DOHH2 (cell line): ENCODE measurements around the gene PEAK1.

Experiments
- EZH2phosphoT487 ChIP-seq: fragments of 200-600 bp; sonication (generic); IDR thresholded peaks from 2 replicates; pipeline ENCODE4 v1.6.1; 2017; ENCODE audit warnings: borderline replicate concordance, mild to moderate bottlenecking, antibody characterized with exemption, low read length, moderate library complexity, mixed read lengths
- TF ChIP-seq, protein P1 (sequence below): fragments of 200-600 bp; sonication (generic); IDR thresholded peaks from one replicate; pipeline ENCODE4 v1.5.1; 2014; ENCODE audit warnings: antibody characterized with exemption, mild to moderate bottlenecking, low read depth, low read length; ENCODE audit not compliant: poor library complexity, severe bottlenecking

DNA sequence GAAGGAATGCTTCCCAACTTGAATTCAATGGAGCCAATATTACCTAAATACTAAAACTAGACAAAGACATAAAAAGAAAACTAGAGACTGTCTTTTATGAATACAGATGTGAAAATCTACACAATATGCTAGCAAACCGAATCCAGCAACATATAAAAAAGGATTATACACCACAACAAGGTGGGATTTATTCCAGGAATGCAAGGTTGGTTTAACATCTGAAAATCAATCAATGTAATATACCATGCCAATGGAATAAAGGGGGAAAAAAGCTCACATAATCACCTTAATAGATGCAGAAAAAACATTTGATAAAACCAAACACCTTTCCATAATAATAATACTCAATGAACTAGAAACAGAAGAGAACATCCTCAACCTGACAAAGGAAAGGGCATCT lies 279.7 kb downstream of the PEAK1 start:
- no peak for TF ChIP-seq EZH2phosphoT487
- TF ChIP-seq, protein P1, sequence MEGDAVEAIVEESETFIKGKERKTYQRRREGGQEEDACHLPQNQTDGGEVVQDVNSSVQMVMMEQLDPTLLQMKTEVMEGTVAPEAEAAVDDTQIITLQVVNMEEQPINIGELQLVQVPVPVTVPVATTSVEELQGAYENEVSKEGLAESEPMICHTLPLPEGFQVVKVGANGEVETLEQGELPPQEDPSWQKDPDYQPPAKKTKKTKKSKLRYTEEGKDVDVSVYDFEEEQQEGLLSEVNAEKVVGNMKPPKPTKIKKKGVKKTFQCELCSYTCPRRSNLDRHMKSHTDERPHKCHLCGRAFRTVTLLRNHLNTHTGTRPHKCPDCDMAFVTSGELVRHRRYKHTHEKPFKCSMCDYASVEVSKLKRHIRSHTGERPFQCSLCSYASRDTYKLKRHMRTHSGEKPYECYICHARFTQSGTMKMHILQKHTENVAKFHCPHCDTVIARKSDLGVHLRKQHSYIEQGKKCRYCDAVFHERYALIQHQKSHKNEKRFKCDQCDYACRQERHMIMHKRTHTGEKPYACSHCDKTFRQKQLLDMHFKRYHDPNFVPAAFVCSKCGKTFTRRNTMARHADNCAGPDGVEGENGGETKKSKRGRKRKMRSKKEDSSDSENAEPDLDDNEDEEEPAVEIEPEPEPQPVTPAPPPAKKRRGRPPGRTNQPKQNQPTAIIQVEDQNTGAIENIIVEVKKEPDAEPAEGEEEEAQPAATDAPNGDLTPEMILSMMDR: no peak
